ENCODE results near the gene INO80D. TPM values are rescaled to one million over a fixed set of nuclear protein-coding genes. Genes with fewer than 3 reads are reported as not detected.

The INO80D gene
- total RNA-seq, 4 donors from 2014 or later, result 11.3 to 16.9 (median 14.6) TPM

DNA sequence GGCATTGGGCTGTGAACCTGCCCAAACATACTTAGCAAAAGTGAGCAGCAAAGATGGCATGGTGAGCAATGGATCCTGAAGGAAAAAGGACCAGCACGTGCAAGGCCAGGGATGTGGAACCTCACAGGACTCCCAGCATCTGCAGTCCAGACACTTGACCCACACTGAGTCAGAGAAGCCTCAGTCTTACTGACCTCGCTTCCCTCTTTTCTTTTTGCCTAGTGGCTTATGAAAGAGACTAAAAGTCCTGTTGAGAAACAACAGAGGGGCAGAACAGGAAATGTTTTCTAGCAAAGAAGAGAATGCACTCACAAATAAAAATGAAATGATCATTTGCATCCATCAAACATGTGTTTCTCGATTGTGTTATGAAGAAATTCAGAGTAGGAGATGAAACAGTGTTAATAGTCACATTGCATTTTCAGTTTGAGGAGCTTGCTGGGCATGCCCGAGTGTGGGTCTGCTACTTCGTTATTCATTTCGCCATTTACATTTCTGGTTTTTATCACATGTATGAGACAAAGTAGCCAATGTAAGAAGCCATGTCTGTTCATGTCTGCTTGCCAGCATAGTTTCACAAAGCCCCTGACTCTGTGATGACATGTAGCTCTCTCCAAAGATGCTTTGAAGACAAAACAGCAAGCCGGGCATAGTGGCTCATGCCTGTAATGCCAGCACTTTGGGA, 118.4 kb downstream of the INO80D start:
- intact Hi-C loops (cut with DNase I; ENCODE audit: low total_unique reads) (no loop called here), in situ Hi-C loops (cut with MboI; ENCODE audit: low sequenced_read_pairs in 4 of 4) (no loop called here)
- Histone ChIP-seq H3K4me1 (no peaks in the 10 kb centered on the region), H3K27ac (no peak overlapping the region), H3K36me3 (no peaks in the 10 kb centered on the region), H3K4me3 (no peak overlapping the region), H3K27me3 (no peaks in the 10 kb centered on the region), H3K9me3 (no peaks in the 10 kb centered on the region)
- DNase-seq (no peak), ATAC-seq (no peak)
- TF ChIP-seq POLR2A (IDR thresholded peaks at IDR 0.05), result no peak
- TF ChIP-seq, protein P1, sequence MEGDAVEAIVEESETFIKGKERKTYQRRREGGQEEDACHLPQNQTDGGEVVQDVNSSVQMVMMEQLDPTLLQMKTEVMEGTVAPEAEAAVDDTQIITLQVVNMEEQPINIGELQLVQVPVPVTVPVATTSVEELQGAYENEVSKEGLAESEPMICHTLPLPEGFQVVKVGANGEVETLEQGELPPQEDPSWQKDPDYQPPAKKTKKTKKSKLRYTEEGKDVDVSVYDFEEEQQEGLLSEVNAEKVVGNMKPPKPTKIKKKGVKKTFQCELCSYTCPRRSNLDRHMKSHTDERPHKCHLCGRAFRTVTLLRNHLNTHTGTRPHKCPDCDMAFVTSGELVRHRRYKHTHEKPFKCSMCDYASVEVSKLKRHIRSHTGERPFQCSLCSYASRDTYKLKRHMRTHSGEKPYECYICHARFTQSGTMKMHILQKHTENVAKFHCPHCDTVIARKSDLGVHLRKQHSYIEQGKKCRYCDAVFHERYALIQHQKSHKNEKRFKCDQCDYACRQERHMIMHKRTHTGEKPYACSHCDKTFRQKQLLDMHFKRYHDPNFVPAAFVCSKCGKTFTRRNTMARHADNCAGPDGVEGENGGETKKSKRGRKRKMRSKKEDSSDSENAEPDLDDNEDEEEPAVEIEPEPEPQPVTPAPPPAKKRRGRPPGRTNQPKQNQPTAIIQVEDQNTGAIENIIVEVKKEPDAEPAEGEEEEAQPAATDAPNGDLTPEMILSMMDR (IDR thresholded peaks at IDR 0.05 in 4 of 5, conservative IDR thresholded peaks at IDR 0.05 in 1 of 5), result no peak

GRCh38 chr2:205965707-205966106, 120.3 kb downstream of the INO80D start:
- H3K27me3 ChIP-seq, result no peaks in the 10 kb centered on the region
- in situ Hi-C loops (cut with MboI; ENCODE audit: low sequenced_read_pairs in 4 of 4), result no loop called here
- no peak for ATAC-seq

GRCh38 chr2:205964111-205964761, 121.7 kb downstream of the INO80D start:
- Histone ChIP-seq H3K4me1 (no peaks in the 10 kb centered on the region), H3K4me3 (no peak overlapping the region), H3K27me3 (no peaks in the 10 kb centered on the region), H3K27ac (no peak overlapping the region), H3K36me3 (no peaks in the 10 kb centered on the region), H3K9me3 (no peaks in the 10 kb centered on the region)
- intact Hi-C loops (cut with DNase I; ENCODE audit: low total_unique reads) (no loop called here), in situ Hi-C loops (cut with MboI; ENCODE audit: low sequenced_read_pairs in 4 of 4) (no loop called here)
- ATAC-seq, result no peak
- TF ChIP-seq, protein P1 (IDR thresholded peaks at IDR 0.05 in 4 of 5, conservative IDR thresholded peaks at IDR 0.05 in 1 of 5), result no peak
- no peak for TF ChIP-seq POLR2A (IDR thresholded peaks at IDR 0.05)
- no peak for DNase-seq

More at GRCh38 chr2:205965707-205966106, 120.3 kb downstream of the INO80D start:
- Histone ChIP-seq H3K4me3 (no peak overlapping the region), H3K36me3 (no peaks in the 10 kb centered on the region), H3K4me1 (no peaks in the 10 kb centered on the region), H3K9me3 (no peaks in the 10 kb centered on the region), H3K27ac (no peak overlapping the region)
- no peak for TF ChIP-seq POLR2A (IDR thresholded peaks at IDR 0.05)
- TF ChIP-seq, protein P1 (IDR thresholded peaks at IDR 0.05 in 4 of 5, conservative IDR thresholded peaks at IDR 0.05 in 1 of 5), result no peak
- no peak for DNase-seq
- intact Hi-C loops (cut with DNase I; ENCODE audit: low total_unique reads), result no loop called here

GRCh38 chr2:205959521-205959920, 126.5 kb downstream of the INO80D start:
- Histone ChIP-seq H3K27me3 (no peaks in the 10 kb centered on the region), H3K36me3 (no peaks in the 10 kb centered on the region), H3K4me1 (no peaks in the 10 kb centered on the region), H3K4me3 (no peak overlapping the region), H3K27ac (no peak overlapping the region), H3K9me3 (no peaks in the 10 kb centered on the region)
- in situ Hi-C loops (cut with MboI; ENCODE audit: low sequenced_read_pairs in 4 of 4), result no loop called here
- intact Hi-C loops (cut with DNase I; ENCODE audit: low total_unique reads), result no loop called here
- ATAC-seq, result no peak
- TF ChIP-seq, protein P1 (IDR thresholded peaks at IDR 0.05 in 4 of 5, conservative IDR thresholded peaks at IDR 0.05 in 1 of 5), result no peak
- no peak for TF ChIP-seq POLR2A (IDR thresholded peaks at IDR 0.05)
- no peak for DNase-seq
